ENCODE measurements around the gene NLRP9. TPM values are rescaled to one million over a fixed set of nuclear protein-coding genes. Genes with fewer than 3 reads are reported as not detected.
"Not testable (repeated sequence)": the region's sequence is repeated elsewhere in the genome, so short reads cannot be mapped to it uniquely, and the experiment has no call there.

The NLRP9 gene
- total RNA-seq, 1 donor from 2014 or later, result not detected

DNA sequence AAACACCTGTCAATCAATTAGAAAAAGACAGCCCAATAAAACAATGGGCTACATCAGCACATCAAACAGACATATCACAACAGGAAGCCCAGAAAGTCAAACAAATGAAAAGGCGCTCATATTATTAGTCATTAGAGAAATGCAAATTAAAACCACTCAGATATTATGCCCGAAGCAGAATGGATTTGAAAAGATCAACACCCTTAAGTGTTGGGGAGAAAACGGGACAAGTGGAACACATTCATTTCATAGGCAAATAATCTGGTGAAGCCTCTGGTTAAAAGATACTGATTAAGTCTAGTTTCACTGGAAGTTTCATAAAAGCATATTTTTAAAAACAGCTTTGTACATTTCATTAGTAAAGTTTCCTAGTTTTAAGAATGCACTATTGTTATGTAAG is 17.4 kb downstream of the NLRP9 start:
- no peaks in the 10 kb centered on the region for H3K9me3 ChIP-seq
- no peaks in the 10 kb centered on the region for H3K36me3 ChIP-seq
- intact Hi-C loops (cut with DNase I), result no loop called here
- no peak overlapping the region for H3K4me3 ChIP-seq
- H3K27ac ChIP-seq, result no peak overlapping the region
- H3K4me1 ChIP-seq, result no peaks in the 10 kb centered on the region
- no peak for DNase-seq (ENCODE audit: extremely low spot score in 2 of 2)
- H3K27me3 ChIP-seq, result no peaks in the 10 kb centered on the region
- no peak for TF ChIP-seq CTCF (IDR thresholded peaks at IDR 0.05)
- TF ChIP-seq POLR2A (IDR thresholded peaks at IDR 0.05), result no peak
- TF ChIP-seq POLR2AphosphoS5 (IDR thresholded peaks at IDR 0.05; ENCODE audit: insufficient read depth in 1 of 2, low read depth in 1 of 2), result no peak

- H3K36me3 ChIP-seq, result no peaks in the 10 kb centered on the region
- no peak for DNase-seq (ENCODE audit: extremely low spot score in 2 of 2)
- no peaks in the 10 kb centered on the region for H3K9me3 ChIP-seq
- TF ChIP-seq POLR2A (IDR thresholded peaks at IDR 0.05), result no peak
- no peak for TF ChIP-seq POLR2AphosphoS5 (IDR thresholded peaks at IDR 0.05; ENCODE audit: insufficient read depth in 1 of 2, low read depth in 1 of 2)
- TF ChIP-seq CTCF (IDR thresholded peaks at IDR 0.05), result no peak
- no peak overlapping the region for H3K27ac ChIP-seq
- H3K4me3 ChIP-seq, result no peak overlapping the region
- intact Hi-C loops (cut with DNase I), result no loop called here
- no peaks in the 10 kb centered on the region for H3K27me3 ChIP-seq
- H3K4me1 ChIP-seq, result no peaks in the 10 kb centered on the region
These were observed 17.9 kb downstream of the NLRP9 start for GRCh38 chr19:55720214-55720746.

DNA sequence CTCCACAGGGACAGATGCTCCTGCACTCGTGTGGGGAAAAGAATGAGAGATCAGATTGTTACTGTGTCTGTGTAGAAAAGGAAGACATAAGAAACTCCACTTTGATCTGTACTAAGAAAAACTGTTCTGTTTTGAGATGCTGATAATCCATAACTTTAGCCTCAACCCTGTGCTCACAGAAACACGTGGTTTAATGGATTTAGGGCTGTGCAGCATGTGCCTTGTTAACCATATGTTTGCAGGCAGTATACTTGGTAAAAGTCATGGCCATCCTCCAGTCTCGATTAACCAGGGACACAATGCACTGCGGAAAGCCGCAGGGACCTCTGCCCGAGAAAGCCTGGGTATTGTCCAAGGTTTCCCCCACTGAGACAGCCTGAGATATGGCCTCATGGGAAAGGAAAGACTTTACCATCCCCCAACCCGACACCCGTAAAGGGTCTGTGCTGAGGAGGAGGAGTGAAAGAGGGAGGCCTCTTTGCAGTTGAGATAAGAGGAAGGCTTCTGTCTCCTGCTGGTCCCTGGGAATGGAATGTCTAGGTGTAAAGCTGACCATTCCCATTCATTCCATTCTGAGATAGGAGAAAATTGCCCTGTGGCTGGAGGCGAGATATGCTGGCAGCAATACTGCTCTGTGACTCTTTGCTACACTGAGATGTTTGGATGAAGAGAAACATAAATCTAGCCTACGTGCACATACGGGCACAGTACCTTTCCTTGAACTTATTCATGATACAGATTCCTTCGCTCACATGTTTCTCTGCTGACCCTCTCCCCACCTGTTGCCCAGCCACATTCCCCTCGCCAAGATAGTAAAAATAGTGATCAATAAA is 20.1 kb downstream of the NLRP9 start:
- intact Hi-C loops (cut with DNase I); H3K27me3 ChIP-seq; DNase-seq (ENCODE audit: extremely low spot score in 2 of 2); H3K9me3 ChIP-seq; H3K4me1 ChIP-seq; H3K27ac ChIP-seq; H3K4me3 ChIP-seq; H3K36me3 ChIP-seq: not testable (repeated sequence)

DNA sequence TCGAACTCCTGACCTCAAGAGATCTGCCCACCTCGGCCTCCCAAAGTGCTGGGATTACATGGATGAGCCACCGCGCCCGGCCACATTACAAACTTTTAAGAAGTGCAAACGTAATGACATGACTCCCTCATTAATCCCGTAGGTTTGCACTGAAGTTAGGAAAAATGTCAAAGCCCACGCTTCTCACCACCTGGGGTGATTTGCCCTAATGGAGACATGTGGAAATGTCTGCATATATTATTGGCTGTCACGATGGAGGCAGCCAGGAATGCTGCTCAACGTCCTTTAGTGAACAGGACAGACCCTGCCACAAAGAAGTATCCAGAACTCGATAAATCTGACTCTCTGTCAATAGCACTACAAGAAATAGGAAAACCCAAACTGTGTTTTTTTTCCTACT is 21.0 kb downstream of the NLRP9 start:
- TF ChIP-seq POLR2AphosphoS5 (IDR thresholded peaks at IDR 0.05; ENCODE audit: insufficient read depth in 1 of 2, low read depth in 1 of 2) (no peak), POLR2A (IDR thresholded peaks at IDR 0.05) (no peak), CTCF (IDR thresholded peaks at IDR 0.05) (no peak)
- Histone ChIP-seq H3K4me3 (no peak overlapping the region), H3K36me3 (no peaks in the 10 kb centered on the region), H3K9me3 (no peaks in the 10 kb centered on the region), H3K27ac (no peak overlapping the region), H3K4me1 (no peaks in the 10 kb centered on the region), H3K27me3 (no peaks in the 10 kb centered on the region)
- no peak for DNase-seq (ENCODE audit: extremely low spot score in 2 of 2)
- intact Hi-C loops (cut with DNase I), result no loop called here

DNA sequence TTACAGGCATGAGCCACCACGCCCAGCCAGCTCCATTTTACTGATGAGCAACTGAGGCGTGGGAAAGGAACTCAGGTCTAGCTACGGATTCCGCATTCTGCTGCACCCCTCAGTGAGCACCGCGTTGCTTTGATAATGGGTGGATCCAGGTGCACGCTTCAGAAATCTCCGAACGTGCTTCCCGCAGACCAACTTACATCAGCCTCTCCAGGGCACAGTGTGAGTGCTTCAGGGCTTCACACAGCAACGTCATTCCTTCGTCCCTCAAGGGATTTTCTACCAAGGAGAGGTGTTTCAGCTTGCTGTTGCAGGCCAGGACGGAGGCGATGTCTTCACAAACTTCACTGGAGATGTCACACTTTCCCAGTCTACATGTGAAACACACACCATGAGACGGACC is 21.7 kb downstream of the NLRP9 start:
- H3K27me3 ChIP-seq, result no peaks in the 10 kb centered on the region
- no peaks in the 10 kb centered on the region for H3K4me1 ChIP-seq
- TF ChIP-seq POLR2AphosphoS5 (IDR thresholded peaks at IDR 0.05; ENCODE audit: insufficient read depth in 1 of 2, low read depth in 1 of 2), result no peak
- no peak for TF ChIP-seq POLR2A (IDR thresholded peaks at IDR 0.05)
- H3K27ac ChIP-seq, result no peak overlapping the region
- H3K36me3 ChIP-seq, result no peaks in the 10 kb centered on the region
- H3K9me3 ChIP-seq, result no peaks in the 10 kb centered on the region
- intact Hi-C loops (cut with DNase I), result no loop called here
- DNase-seq (ENCODE audit: extremely low spot score in 2 of 2), result no peak
- no peak overlapping the region for H3K4me3 ChIP-seq
